Calu3 (cell line): Measurements from ENCODE around the gene OSMR. TPM values are rescaled to one million over a fixed set of nuclear protein-coding genes. Genes with fewer than 3 reads are reported as not detected.

ENCODE experiments used
- BruUV-seq: library from RNA; stranded (reverse); fragments of 400-500 nt; replicated peaks from 2 replicates; lab custom pipeline; 2021; lab: Mats Ljungman, UMichigan
- CTCF ChIA-PET: fragments of 300-600 bp; sonication (Branson Sonifier 250); formaldehyde crosslinking; loops from one replicate; lab custom pipeline; 2022; ENCODE audit warnings: antibody characterized with exemption; lab: Charles Lee
- DNase-seq: peaks from one replicate; pipeline ENCODE4 v3.0.0; 2022
- H3K27ac Mint-ChIP-seq: one replicate; pipeline ENCODE4 v1.8.0; 2022; ENCODE audit warnings: mixed read lengths; ENCODE audit not compliant: unreplicated experiment
- H3K27me3 Mint-ChIP-seq: one replicate; pipeline ENCODE4 v1.8.0; 2022; ENCODE audit warnings: mixed read lengths; ENCODE audit not compliant: unreplicated experiment
- H3K36me3 Mint-ChIP-seq: one replicate; pipeline ENCODE4 v1.8.0; 2022; ENCODE audit warnings: mild to moderate bottlenecking, moderate library complexity, mixed read lengths; ENCODE audit not compliant: insufficient read depth, unreplicated experiment
- H3K4me1 Mint-ChIP-seq: one replicate; pipeline ENCODE4 v1.8.0; 2022; ENCODE audit warnings: mild to moderate bottlenecking, low read depth, mixed read lengths; ENCODE audit not compliant: unreplicated experiment
- H3K4me3 Mint-ChIP-seq: one replicate; pipeline ENCODE4 v1.8.0; 2022; ENCODE audit warnings: mild to moderate bottlenecking, low read depth, moderate library complexity, mixed read lengths; ENCODE audit not compliant: unreplicated experiment
- H3K9me3 Mint-ChIP-seq: one replicate; pipeline ENCODE4 v1.8.0; 2022; ENCODE audit warnings: low read depth, mixed read lengths; ENCODE audit not compliant: unreplicated experiment
- intact Hi-C: fragments of 100-400 bp; cut with micrococcal nuclease; formaldehyde crosslinking; loops from one replicate; pipeline ENCODE4 v1.10.0; 2022; ENCODE audit not compliant: unreplicated experiment
- total RNA-seq: library from RNA; stranded (reverse); gene quantifications from 2 replicates; pipeline ENCODE4 v1.2.3, GENCODE V29; 2022
- TF ChIP-seq, protein P1 (sequence below): fragments of 200-600 bp; IDR thresholded peaks from one replicate; pipeline ENCODE4 v1.8.0; 2022; ENCODE audit warnings: antibody characterized with exemption; ENCODE audit not compliant: unreplicated experiment

OSMR gene
- total RNA-seq, 1 experiment from 2014 or later, result 76.4 TPM

DNA sequence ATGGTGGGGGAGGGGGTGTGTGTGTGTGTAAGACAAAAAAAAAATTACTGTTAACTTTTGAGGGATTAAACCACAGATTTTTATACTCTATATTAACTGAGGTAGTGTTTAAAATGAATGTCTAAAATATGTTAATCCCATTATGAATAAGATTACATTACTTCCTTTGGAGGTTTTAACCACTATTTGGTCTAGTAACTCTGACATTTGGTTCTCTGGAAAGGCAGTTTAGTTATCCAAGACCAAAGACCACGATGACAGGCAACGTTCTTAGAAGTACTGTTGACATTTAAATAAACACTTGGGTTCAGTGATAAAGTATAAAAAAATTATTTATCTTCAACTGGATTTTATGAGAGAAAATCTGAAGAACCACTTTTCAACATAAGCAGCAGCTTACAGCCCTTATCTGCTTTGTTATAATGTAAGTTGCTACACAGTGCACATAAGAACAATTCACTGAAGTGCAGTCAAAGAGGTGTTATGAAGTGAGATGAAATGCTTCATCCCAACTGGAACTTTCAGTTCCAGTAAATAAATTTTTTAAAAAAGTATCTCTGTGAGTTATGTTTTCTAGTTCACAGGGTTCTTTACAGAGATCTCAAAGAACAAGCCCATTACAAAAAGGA, 94.5 kb downstream of the OSMR start:
- no peak for DNase-seq
- CTCF ChIA-PET, result no interaction called here
- Mint-ChIP-seq H3K27me3 (no peaks in the 10 kb centered on the region), H3K27ac (no peak overlapping the region), H3K9me3 (no peaks in the 10 kb centered on the region), H3K4me1 (no peaks in the 10 kb centered on the region), H3K4me3 (no peak overlapping the region), H3K36me3 (peaks cover 15% of the 10 kb centered on the region)
- intact Hi-C loops, result no loop called here
- BruUV-seq, result no TSS peak
- TF ChIP-seq, protein P1, sequence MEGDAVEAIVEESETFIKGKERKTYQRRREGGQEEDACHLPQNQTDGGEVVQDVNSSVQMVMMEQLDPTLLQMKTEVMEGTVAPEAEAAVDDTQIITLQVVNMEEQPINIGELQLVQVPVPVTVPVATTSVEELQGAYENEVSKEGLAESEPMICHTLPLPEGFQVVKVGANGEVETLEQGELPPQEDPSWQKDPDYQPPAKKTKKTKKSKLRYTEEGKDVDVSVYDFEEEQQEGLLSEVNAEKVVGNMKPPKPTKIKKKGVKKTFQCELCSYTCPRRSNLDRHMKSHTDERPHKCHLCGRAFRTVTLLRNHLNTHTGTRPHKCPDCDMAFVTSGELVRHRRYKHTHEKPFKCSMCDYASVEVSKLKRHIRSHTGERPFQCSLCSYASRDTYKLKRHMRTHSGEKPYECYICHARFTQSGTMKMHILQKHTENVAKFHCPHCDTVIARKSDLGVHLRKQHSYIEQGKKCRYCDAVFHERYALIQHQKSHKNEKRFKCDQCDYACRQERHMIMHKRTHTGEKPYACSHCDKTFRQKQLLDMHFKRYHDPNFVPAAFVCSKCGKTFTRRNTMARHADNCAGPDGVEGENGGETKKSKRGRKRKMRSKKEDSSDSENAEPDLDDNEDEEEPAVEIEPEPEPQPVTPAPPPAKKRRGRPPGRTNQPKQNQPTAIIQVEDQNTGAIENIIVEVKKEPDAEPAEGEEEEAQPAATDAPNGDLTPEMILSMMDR, result no peak

GRCh38 chr5:38941912-38942311, 96.1 kb downstream of the OSMR start:
- no peak overlapping the region for H3K4me3 Mint-ChIP-seq
- H3K27ac Mint-ChIP-seq, result no peak overlapping the region
- H3K36me3 Mint-ChIP-seq, result peaks cover 11% of the 10 kb centered on the region
- H3K27me3 Mint-ChIP-seq, result no peaks in the 10 kb centered on the region
- no peak for DNase-seq
- BruUV-seq, result no TSS peak
- TF ChIP-seq, protein P1, result no peak
- H3K4me1 Mint-ChIP-seq, result no peaks in the 10 kb centered on the region
- no peaks in the 10 kb centered on the region for H3K9me3 Mint-ChIP-seq
- CTCF ChIA-PET, result no interaction called here
- intact Hi-C loops, result no loop called here

DNA sequence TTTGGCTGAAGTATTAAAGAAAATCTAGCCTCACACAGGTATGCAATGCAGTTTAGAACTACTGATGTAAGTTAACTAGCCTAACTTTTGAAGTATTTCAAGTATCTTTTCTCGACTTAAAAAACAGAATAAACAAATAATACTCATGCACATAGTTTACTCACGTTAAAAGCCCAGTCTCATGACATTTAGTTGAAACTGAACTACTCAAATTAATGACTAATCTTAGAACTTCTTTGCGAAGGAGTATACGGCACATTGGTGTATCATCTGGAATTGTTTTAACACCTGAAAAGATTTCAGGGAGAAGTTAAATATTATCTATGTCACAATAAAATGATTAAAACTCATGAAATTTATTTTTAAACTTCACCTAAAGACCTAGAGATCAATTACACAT, 98.5 kb downstream of the OSMR start:
- no TSS peak for BruUV-seq
- H3K27me3 Mint-ChIP-seq, result no peaks in the 10 kb centered on the region
- intact Hi-C loops, result no loop called here

DNA sequence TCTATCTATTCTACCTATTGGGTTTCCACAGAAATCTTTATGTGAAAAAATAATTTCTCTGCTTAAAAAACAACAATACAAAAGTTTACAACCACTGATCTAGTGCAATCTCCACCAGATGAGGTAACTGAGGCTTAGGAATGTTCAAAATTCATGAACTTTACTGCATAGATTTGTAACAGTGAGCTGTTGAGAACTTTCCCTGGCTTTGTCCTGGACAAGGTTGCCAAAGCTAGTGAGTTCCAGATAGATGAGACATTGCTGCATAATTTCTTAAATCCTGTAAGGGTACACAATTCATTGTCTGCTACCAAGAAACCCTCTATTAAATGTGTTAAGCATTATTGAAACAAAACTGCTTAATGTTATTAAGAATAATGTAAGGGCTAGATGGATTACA, 102.7 kb downstream of the OSMR start:
- TF ChIP-seq, protein P1, result no peak
- Mint-ChIP-seq H3K36me3 (peaks cover 6% of the 10 kb centered on the region), H3K27me3 (no peaks in the 10 kb centered on the region), H3K27ac (no peak overlapping the region), H3K4me1 (no peaks in the 10 kb centered on the region), H3K9me3 (no peaks in the 10 kb centered on the region), H3K4me3 (no peak overlapping the region)
- intact Hi-C loops, result no loop called here
- BruUV-seq, result no TSS peak
- CTCF ChIA-PET, result interaction anchor here (0.6 kb wide), 1 partner anchor 67 kb away, joined by 7 read pairs; no protein-coding TSS in a partner anchor
- DNase-seq, result no peak

More for the DNA sequence above, 98.5 kb downstream of the OSMR start:
- TF ChIP-seq, protein P1, result no peak
- DNase-seq, result no peak
- H3K4me3 Mint-ChIP-seq, result no peak overlapping the region
- H3K9me3 Mint-ChIP-seq, result no peaks in the 10 kb centered on the region
- H3K27ac Mint-ChIP-seq, result no peak overlapping the region
- peaks cover 4% of the 10 kb centered on the region for H3K36me3 Mint-ChIP-seq
- H3K4me1 Mint-ChIP-seq, result no peaks in the 10 kb centered on the region
- CTCF ChIA-PET, result no interaction called here
